ENCODE measurements around the gene OR8U1. TPM values are rescaled to one million over a fixed set of nuclear protein-coding genes. Genes with fewer than 3 reads are reported as not detected.

OR8U1 gene
- total RNA-seq, 3 donors from 2014 or later (not counting 1 experiment from before 2014, with no cell fraction given): not detected

- intact Hi-C loops (cut with micrococcal nuclease): no loop called here
- no peak within 1 kb of the TSS for H3K27ac Mint-ChIP-seq
- 71% methylated on average over 1 of the region's 1 CpG for WGBS (ENCODE audit: insufficient coverage)
- no peak for ATAC-seq
- H3K27ac ChIP-seq (ENCODE audit: low read length): no peak within 1 kb of the TSS
- no peaks in the 10 kb centered on the region for H3K4me1 ChIP-seq (ENCODE audit: control insufficient read depth, insufficient read depth, low read length)
- no peaks in the 10 kb centered on the region for H3K36me3 ChIP-seq (ENCODE audit: control insufficient read depth, insufficient read depth, low read length)
- no peaks in the 10 kb centered on the region for H3K27me3 ChIP-seq (ENCODE audit: control insufficient read depth, insufficient read depth, low read length)
- H3K27me3 Mint-ChIP-seq (ENCODE audit: low read depth in 2 of 2): no peaks in the 10 kb centered on the region
- H3K36me3 Mint-ChIP-seq: no peaks in the 10 kb centered on the region
- peaks cover 11% of the 10 kb centered on the region for H3K9me3 ChIP-seq (ENCODE audit: control insufficient read depth, insufficient read depth, low read length)
- H3K4me3 ChIP-seq (ENCODE audit: low read length): no peak within 1 kb of the TSS
- H3K9me3 Mint-ChIP-seq: peaks cover 7 to 17% of the 10 kb centered on the region in 2 donors
- TF ChIP-seq CTCF (IDR thresholded peaks at IDR 0.05): no peak
- no peak for DNase-seq
- H3K4me1 Mint-ChIP-seq: no peaks in the 10 kb centered on the region
- H3K4me3 Mint-ChIP-seq: no peak within 1 kb of the TSS
Measured at GRCh38 chr11:56412396-56412795, 37.0 kb downstream of the OR8U1 start, which contains the start of gene OR5AL1. TSS of gene OR5AL1 (plus strand) at chr11:56412696.

Other genes with a start within 250 kb of the OR8U1 start
- not detected for gene OR8J3, start 235.4 kb upstream of the OR8U1 start, total RNA-seq
- gene OR8K5, start 215.3 kb upstream of the OR8U1 start, total RNA-seq: not detected
- not detected for gene OR5J2, start 199.0 kb upstream of the OR8U1 start, total RNA-seq
- not detected for gene OR5T2, start 141.4 kb upstream of the OR8U1 start, total RNA-seq
- gene OR5T3, start 123.4 kb upstream of the OR8U1 start, total RNA-seq: not detected
- gene OR5T1, start 101.5 kb upstream of the OR8U1 start, total RNA-seq: not detected
- gene OR8H1, start 83.4 kb upstream of the OR8U1 start, total RNA-seq: not detected
- not detected for gene OR8K3, start 60.5 kb upstream of the OR8U1 start, total RNA-seq
- gene OR8K1, start 29.6 kb upstream of the OR8U1 start, total RNA-seq: not detected
- gene OR8J1, start 21.3 kb upstream of the OR8U1 start, total RNA-seq: not detected
- not detected for gene OR5AL1, start 37.1 kb downstream of the OR8U1 start, total RNA-seq
- gene OR5M3, start 97.7 kb downstream of the OR8U1 start, total RNA-seq: not detected
- gene OR5M8, start 115.7 kb downstream of the OR8U1 start, total RNA-seq: not detected
- not detected for gene OR5M11, start 167.6 kb downstream of the OR8U1 start, total RNA-seq
- not detected for gene OR5M10, start 202.1 kb downstream of the OR8U1 start, total RNA-seq
- not detected for gene OR5M1, start 239.2 kb downstream of the OR8U1 start, total RNA-seq